Measurements from ENCODE around the gene SPATA32.

SPATA32 gene

DNA sequence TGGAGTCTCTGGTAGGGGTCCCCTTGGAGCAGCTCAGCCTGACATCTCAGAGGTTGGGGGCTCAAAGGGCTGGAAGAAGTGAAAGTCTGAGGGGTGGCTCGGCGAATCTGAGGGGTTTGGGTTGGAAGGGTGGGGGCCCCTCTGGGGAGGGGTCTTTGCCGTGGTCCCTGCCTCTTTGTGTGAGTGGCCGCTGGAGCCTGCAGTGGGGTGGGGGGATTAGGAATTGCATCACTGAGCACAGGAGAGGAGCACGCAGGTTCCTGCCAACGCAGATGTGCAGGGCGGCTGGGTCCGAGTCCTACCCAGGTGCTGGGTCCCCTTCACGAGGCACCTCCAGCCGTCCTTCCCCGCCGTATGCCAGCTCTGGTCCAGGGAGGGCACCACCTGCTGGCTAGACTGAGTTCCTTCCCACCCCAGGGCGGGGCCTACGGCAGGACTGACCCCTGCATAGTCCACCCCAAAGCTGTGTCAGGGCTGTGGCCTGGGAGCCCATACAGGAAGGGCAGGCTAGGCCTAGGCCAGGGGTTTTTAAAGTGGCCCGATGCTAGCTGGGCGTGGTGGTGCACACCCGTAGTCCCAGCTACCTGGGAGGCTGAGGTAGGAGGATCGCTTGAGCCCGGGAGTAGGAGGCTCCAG, 30.3 kb downstream of the SPATA32 start:
- Histone ChIP-seq H3K4me3 (ENCODE audit: low read length) (no peak overlapping the region), H3K9me3 (ENCODE audit: low read length) (no peaks in the 10 kb centered on the region), H3K36me3 (ENCODE audit: insufficient read depth, low read length) (no peaks in the 10 kb centered on the region), H2AFZ (ENCODE audit: low read depth, low read length) (no peak overlapping the region), H3K27me3 (ENCODE audit: insufficient read depth, low read length) (peaks cover 38% of the 10 kb centered on the region), H3K4me1 (ENCODE audit: insufficient read depth, low read length) (peaks cover 7% of the 10 kb centered on the region)

DNA sequence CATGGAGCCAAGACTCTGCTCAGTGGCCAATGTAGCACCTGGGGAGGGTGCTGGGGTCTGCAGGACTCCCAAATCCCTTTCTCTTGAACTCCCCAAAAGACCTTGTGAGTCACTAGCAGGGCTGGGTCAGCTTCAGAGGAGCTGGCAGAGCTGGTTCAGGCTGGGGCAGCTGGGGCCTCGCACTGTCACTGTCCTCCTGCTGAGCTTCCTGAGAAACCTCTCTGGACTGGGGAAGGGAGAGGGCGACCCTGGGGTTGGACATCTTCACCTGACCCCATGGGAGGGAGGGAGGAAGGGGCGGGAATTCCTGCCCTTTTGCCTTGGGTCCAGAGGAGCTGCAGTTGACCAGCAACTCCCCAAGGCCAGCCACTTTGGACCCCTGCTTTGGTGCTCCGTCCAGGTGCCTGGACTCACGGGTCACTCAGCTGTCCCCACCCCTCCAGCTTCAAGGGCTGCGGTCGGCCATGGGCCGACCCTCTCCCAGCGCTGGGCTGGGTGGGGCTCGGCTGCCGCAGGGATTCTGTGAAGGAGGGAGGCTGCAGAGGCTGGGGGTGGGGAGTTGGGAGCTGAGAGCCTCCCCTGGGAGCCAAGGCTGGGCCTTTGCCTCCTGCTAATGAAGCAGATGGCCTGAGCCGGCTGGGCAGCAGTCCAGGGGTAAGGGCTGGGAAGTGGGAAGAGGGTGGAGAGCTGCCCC, 31.0 kb downstream of the SPATA32 start:
- Histone ChIP-seq H3K4me1 (ENCODE audit: insufficient read depth, low read length) (peaks cover 7% of the 10 kb centered on the region), H3K9me3 (ENCODE audit: low read length) (no peaks in the 10 kb centered on the region), H3K4me3 (ENCODE audit: low read length) (no peak overlapping the region), H3K36me3 (ENCODE audit: insufficient read depth, low read length) (no peaks in the 10 kb centered on the region), H3K27me3 (ENCODE audit: insufficient read depth, low read length) (peaks cover 40% of the 10 kb centered on the region), H2AFZ (ENCODE audit: low read depth, low read length) (no peak overlapping the region)

DNA sequence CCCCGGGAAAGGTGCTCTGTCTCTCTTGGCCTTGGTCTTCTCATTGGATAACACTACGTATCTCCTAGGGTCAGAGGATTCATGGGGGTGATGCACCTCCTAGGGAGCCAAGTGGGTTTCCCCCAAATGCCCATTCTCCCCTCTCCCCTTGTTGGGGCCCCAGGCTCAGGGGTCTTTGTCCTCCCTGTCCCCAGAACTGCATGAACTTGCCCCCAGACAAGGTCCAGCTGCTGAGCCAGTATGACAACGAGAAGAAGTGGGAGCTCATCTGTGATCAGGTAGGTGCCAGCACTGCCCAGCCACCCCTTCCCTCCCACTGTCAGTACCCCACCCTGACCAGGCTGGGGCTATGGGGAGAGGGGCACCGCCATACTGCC, 31.5 kb downstream of the SPATA32 start:
- no peak overlapping the region for H3K4me3 ChIP-seq (ENCODE audit: low read length)
- H3K4me1 ChIP-seq (ENCODE audit: insufficient read depth, low read length): peaks cover 7% of the 10 kb centered on the region
- H2AFZ ChIP-seq (ENCODE audit: low read depth, low read length): no peak overlapping the region
- no peaks in the 10 kb centered on the region for H3K9me3 ChIP-seq (ENCODE audit: low read length)
- peaks cover 42% of the 10 kb centered on the region for H3K27me3 ChIP-seq (ENCODE audit: insufficient read depth, low read length)
- H3K36me3 ChIP-seq (ENCODE audit: insufficient read depth, low read length): no peaks in the 10 kb centered on the region

DNA sequence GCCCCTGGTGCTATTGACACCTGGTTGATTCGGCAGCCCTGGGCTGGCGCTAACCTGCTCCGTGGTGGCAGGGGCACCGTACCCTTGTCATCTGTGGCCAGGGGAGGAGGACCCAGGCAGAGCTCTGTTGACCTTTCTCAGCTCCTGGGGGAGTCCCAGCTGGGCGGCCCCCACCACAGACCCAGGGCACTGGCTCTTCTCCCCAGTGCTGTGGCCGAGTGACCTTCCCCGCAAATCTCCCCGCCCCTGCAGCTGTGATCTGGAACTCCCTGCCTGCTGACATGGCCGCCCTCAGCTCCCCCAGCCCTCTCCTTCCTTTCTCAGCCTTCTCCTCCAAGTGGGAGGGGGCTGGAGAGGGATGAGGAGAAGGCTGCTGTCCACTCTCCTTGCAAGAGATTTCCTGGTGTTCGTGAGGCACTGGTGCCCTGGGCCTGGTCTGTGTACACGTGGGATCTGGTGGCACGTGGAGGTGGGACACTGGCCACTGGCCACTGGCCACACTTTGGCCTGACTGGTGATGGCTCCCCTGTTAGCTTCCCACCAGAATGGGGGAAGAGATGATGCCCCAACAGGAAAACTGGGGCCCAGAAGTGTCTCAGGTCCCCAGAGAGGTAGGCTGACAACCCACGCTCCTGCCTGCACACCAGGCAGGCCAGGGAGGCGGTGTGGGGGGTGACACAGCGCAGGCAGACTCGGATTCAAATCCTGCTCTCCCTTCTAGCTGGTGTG, 32.0 kb downstream of the SPATA32 start:
- Histone ChIP-seq H3K9me3 (ENCODE audit: low read length) (no peaks in the 10 kb centered on the region), H3K27me3 (ENCODE audit: insufficient read depth, low read length) (peaks cover 48% of the 10 kb centered on the region), H3K36me3 (ENCODE audit: insufficient read depth, low read length) (no peaks in the 10 kb centered on the region), H2AFZ (ENCODE audit: low read depth, low read length) (no peak overlapping the region), H3K4me1 (ENCODE audit: insufficient read depth, low read length) (peaks cover 7% of the 10 kb centered on the region), H3K4me3 (ENCODE audit: low read length) (no peak overlapping the region)

DNA sequence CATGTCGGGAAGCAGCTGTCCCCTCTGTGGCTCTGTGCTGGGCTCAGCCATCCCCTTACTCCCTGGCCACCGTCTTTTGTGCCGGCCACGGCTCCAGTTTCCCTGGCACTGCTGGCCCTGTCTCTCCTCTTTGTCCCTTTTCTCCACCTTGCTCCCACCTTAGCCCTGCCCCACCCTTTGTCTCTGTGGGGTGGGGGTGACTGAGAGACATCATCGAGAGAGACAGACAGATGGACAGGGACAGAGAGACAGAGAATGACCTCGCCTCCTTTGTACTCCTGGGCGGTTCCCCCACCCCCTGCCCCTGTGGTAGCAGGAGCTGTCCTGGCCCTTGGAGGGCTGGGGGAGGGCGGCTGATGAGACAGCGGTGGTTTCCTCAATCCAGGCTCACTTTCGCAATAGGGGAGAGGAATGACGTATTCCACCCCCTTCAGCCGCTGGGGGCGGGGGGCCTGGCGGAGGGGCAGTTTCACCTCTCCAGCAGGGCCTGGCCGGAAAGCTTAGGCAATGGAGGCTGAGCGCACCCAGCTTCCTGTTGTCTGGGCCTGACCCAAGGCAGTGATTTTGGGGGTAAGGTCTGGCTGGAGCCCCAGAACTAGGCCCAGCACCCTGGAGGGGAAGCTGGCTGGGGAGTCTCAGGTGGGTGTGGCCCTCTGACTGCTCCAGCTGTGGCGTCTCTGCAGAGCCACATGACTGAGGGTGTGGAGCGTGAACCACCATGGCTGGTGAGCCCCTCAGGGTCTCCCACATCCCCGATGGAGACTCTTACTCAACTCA, 32.9 kb downstream of the SPATA32 start:
- peaks cover 7% of the 10 kb centered on the region for H3K4me1 ChIP-seq (ENCODE audit: insufficient read depth, low read length)
- no peak overlapping the region for H3K4me3 ChIP-seq (ENCODE audit: low read length)
- H3K27me3 ChIP-seq (ENCODE audit: insufficient read depth, low read length): peaks cover 57% of the 10 kb centered on the region
- H3K36me3 ChIP-seq (ENCODE audit: insufficient read depth, low read length): no peaks in the 10 kb centered on the region
- peaks cover 1% of the 10 kb centered on the region for H3K9me3 ChIP-seq (ENCODE audit: low read length)
- H2AFZ ChIP-seq (ENCODE audit: low read depth, low read length): no peak overlapping the region

DNA sequence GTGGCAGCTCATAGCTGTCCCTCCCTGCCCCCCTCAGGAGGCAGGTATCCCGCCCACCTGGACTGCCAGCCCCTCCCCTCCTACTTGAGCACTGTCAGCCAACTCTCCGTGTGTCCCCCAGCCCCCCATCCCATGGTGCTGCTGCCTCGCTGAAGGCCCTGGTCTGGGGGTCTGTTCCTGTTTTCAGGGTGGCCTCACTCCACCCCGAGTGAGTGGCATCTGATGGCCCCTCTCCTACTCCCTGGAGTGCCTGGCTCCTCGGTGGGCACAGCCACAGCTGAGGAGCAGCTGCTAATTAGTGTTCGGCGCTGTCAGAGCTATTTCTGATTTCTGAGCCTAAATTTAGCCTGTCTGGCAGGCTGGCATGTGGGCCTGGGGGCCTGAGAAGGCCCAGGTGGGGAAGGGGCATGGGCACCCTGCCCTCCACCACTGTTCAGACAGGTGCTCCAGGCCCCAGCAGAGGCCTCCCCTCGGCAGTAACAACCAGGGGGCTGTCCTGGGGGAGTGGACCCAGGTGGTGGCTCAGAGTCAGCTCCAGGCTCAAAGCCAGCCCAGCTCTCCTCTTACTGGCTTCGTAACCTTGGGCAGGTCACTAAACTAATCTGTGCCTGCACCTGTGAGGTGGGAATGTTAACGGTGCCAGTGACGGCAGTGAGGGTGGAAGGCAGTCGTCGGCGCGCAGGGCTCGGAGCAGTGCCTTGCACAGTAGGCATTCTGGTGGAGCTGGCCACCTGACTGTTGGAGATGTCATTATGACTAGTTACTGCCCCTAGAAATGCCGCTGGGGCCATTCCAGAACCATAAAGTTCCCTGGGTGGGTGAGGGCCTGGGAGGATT, 33.8 kb downstream of the SPATA32 start:
- no peak overlapping the region for H3K4me3 ChIP-seq (ENCODE audit: low read length)
- no peaks in the 10 kb centered on the region for H3K36me3 ChIP-seq (ENCODE audit: insufficient read depth, low read length)
- H3K9me3 ChIP-seq (ENCODE audit: low read length): peaks cover 3% of the 10 kb centered on the region
- no peak overlapping the region for H2AFZ ChIP-seq (ENCODE audit: low read depth, low read length)
- peaks cover 58% of the 10 kb centered on the region for H3K27me3 ChIP-seq (ENCODE audit: insufficient read depth, low read length)
- peaks cover 7% of the 10 kb centered on the region for H3K4me1 ChIP-seq (ENCODE audit: insufficient read depth, low read length)

DNA sequence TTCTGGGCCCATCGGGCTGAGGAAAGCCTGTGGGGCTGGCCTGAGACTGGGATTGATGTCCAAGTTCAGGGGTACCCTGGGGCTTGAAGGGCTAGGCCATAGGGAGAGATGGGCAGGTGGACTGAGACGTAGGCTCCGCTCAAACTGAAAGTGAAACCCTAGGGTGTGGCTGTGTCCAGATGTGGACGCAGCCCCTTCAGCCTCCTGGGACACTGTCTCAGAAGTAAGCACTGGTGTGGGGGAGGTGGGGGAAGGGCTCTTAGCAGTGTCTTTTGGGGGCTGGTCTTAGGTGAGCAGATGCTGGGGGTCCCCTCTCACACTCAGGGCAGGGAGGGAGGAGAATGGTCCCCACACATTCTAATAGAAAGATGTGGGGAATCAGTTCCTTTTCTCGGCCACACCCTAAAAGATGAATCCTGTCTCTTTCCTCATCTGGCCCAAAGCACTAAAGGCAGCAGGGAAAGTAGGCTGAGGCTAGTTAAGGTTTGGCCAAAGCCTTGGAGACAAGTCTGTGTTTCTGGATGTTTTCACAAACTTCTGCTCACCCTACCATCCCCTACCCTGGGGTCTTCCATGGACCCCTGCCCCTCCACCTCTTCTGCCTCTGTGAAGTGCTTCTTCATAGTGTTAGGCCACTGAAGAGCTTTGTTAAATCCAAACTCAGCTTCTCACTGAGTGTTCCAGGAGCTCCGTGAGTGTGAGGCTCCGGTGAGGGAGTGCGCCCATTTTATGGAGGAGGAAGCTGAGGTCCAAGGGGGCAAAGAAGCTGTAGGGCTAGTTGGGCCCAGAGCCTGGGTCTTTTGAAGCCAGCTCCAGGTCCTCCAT, 34.6 kb downstream of the SPATA32 start:
- Histone ChIP-seq H3K36me3 (ENCODE audit: insufficient read depth, low read length) (no peaks in the 10 kb centered on the region), H3K4me1 (ENCODE audit: insufficient read depth, low read length) (peaks cover 7% of the 10 kb centered on the region), H2AFZ (ENCODE audit: low read depth, low read length) (no peak overlapping the region), H3K4me3 (ENCODE audit: low read length) (no peak overlapping the region), H3K27me3 (ENCODE audit: insufficient read depth, low read length) (peaks cover 63% of the 10 kb centered on the region), H3K9me3 (ENCODE audit: low read length) (peaks cover 3% of the 10 kb centered on the region)

DNA sequence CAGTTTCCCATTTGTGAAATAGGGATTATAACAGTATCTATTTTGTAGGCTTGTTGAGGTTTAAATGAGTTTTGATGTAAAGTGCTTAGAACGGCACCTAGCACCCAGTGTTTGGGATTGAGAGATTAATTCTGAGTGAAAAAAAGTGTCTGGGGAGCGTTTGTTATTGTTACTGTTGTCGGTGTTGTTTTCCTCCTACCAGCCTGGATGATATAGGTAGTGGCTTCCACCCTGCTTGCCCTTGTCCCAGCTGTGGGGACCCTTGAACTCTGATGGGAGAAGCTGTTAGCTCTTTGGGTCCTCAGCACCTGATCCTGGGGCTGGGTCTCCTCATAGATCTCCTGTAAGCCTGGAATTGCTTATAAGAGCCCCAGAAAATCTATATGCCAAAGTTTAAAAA, 35.3 kb downstream of the SPATA32 start:
- no peaks in the 10 kb centered on the region for H3K36me3 ChIP-seq (ENCODE audit: insufficient read depth, low read length)
- H3K4me1 ChIP-seq (ENCODE audit: insufficient read depth, low read length): peaks cover 7% of the 10 kb centered on the region
- no peak overlapping the region for H2AFZ ChIP-seq (ENCODE audit: low read depth, low read length)
- H3K27me3 ChIP-seq (ENCODE audit: insufficient read depth, low read length): peaks cover 62% of the 10 kb centered on the region
- H3K9me3 ChIP-seq (ENCODE audit: low read length): peaks cover 3% of the 10 kb centered on the region
- H3K4me3 ChIP-seq (ENCODE audit: low read length): no peak overlapping the region

DNA sequence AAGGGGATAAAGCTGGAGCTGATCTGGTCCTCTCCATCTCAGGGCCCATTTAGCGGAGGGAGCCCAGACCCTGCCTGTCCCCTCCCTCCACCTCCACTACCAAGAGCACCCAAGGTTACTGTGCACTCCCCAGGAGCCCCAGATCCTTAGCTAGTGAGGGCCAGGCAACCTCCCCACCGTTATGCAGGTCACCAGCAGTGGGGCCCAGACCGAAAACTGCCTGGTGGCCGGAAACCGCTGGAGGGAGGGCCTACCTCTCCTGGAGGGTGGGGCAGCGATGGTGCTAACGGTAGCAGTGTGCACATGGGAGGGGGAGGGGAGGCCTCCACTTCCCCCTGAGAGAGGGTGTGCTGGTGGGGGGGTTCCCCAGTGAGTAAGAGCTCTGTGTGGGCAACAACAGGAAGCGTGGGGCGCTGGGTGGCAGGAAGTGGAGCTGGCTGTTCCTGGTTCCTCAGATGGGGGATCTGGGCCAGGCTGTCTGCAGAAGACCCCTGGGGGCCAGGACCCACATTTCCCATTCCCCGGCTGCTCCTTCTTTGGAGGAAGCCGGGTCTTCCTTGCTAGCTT, 35.8 kb downstream of the SPATA32 start:
- Histone ChIP-seq H3K4me1 (ENCODE audit: insufficient read depth, low read length) (peaks cover 7% of the 10 kb centered on the region), H3K36me3 (ENCODE audit: insufficient read depth, low read length) (no peaks in the 10 kb centered on the region), H3K27me3 (ENCODE audit: insufficient read depth, low read length) (peaks cover 67% of the 10 kb centered on the region), H3K4me3 (ENCODE audit: low read length) (no peak overlapping the region), H2AFZ (ENCODE audit: low read depth, low read length) (no peak overlapping the region), H3K9me3 (ENCODE audit: low read length) (peaks cover 3% of the 10 kb centered on the region)

DNA sequence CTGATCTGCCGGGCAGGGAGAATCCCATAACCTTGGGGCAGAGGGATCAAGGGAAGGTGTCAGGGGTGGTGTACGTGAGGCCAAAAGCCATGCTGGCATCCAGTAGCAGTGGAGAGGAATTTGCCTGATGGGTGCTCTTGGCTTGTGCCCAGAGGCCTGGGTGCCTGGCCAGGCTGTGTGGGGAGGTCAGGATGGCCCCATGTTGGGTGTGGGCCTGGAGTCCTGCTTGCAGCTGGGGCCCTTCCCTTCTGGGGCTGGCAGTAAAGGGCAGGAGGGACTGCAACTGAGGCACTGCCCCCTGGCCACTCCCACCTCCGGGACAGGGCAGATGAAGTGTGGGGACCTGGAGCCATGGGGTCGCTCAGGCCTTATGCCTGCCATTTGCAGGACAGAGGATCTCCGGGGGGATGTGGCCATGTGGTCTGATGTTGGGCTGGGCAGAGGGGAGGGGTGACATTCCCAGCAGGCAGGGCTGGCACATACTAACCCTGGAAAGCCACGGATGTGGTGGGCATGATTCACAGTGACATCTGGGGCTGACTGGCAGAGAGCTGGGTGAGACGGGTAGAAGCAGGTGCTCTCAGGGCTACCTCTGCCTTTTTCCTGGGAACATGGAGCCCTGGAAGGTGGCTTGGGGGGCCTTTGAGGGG, 36.7 kb downstream of the SPATA32 start:
- H3K36me3 ChIP-seq (ENCODE audit: insufficient read depth, low read length): no peaks in the 10 kb centered on the region
- peaks cover 7% of the 10 kb centered on the region for H3K4me1 ChIP-seq (ENCODE audit: insufficient read depth, low read length)
- H3K9me3 ChIP-seq (ENCODE audit: low read length): peaks cover 3% of the 10 kb centered on the region
- H2AFZ ChIP-seq (ENCODE audit: low read depth, low read length): no peak overlapping the region
- peaks cover 71% of the 10 kb centered on the region for H3K27me3 ChIP-seq (ENCODE audit: insufficient read depth, low read length)
- H3K4me3 ChIP-seq (ENCODE audit: low read length): no peak overlapping the region

DNA sequence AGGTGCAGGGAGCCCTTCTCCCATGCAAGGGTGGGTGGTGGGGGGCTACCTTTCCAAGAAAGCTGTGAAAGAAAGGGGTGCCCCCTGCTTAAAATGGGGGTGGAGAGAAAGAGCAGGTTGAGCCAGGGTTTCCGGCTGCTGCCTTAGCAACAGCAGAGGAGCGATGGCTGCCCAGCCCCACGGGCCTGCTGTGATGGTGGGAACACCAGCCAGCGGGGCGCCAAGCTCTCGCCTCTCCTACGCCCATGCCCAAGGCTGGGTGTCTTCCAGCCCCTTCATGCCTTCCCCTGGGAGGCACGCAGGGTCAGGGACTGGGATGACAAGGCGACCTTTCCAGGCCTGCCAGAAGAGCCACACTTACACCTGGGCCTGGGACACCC, 37.2 kb downstream of the SPATA32 start:
- Histone ChIP-seq H3K4me1 (ENCODE audit: insufficient read depth, low read length) (peaks cover 7% of the 10 kb centered on the region), H2AFZ (ENCODE audit: low read depth, low read length) (no peak overlapping the region), H3K27me3 (ENCODE audit: insufficient read depth, low read length) (peaks cover 71% of the 10 kb centered on the region), H3K9me3 (ENCODE audit: low read length) (peaks cover 3% of the 10 kb centered on the region), H3K36me3 (ENCODE audit: insufficient read depth, low read length) (no peaks in the 10 kb centered on the region), H3K4me3 (ENCODE audit: low read length) (no peak overlapping the region)
